Peyer's patch (tissue), 4 donors: Measurements from ENCODE around the gene LSMEM2.

Experiments
- POLR2A ChIP-seq, 2 donors: fragments of 450-650 bp; IDR thresholded peaks; one replicate each; pipeline ENCODE4 v1.5.1; 2017; ENCODE audit warnings: antibody characterized with exemption in 2 of 2, mild to moderate bottlenecking in 2 of 2, moderate library complexity in 2 of 2
- TF ChIP-seq, protein P1 (sequence below), 6 experiments: fragments of 450-650 bp in 4 of 6; fragments of 200-600 bp in 2 of 6; sonication (generic) in 1 of 6; IDR thresholded peaks; one replicate each; pipeline ENCODE4 v1.5.1; 2017 to 2019; ENCODE audit warnings: antibody characterized with exemption in 6 of 6, mild to moderate bottlenecking in 3 of 6, moderate library complexity in 1 of 6

DNA sequence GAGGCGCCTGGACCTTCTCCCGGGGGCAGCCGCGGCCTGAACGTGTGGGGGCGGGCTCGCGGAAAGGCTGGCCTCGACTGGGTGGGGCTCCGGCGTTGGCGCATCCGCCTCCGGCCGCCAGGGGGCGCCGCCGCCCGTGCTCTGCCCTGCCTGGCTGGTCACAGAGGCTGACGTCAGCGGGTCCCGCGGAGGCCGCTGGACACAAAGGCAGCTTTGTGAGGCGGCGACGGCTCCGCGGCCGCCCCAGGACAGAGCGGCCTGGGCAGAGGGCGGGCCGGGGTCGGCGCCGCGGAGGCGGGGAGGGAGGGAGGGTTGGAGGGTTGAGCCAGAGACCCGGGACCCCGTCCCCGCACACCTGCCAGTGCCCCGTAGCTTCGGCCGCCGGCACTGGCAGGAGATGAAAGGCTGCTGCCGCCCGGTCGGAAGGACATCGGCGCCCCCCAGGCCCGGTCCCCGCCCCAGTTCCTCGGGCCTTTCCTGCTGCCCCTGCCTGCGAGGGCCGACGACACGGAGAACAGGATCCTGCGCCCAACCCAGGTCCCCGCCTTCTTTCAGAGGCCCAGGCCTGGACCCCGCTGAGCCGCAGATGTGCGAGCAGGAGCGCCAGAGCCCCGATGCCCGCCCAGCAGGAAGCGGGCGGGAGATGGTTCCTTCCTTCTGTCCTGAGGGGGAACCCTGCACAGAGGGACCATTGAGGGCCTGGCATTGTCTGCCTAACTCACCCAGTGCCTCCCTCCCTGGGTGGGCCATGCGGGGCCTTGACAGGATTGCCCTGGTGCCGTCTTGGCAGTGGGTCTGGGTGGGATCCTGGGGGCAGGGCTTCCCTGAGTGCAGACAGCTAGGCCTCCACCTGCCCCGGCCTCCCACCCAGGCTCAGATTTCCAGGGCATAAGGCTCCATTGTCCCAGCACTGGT lies 18.6 kb upstream of the LSMEM2 start:
- TF ChIP-seq, protein P1, sequence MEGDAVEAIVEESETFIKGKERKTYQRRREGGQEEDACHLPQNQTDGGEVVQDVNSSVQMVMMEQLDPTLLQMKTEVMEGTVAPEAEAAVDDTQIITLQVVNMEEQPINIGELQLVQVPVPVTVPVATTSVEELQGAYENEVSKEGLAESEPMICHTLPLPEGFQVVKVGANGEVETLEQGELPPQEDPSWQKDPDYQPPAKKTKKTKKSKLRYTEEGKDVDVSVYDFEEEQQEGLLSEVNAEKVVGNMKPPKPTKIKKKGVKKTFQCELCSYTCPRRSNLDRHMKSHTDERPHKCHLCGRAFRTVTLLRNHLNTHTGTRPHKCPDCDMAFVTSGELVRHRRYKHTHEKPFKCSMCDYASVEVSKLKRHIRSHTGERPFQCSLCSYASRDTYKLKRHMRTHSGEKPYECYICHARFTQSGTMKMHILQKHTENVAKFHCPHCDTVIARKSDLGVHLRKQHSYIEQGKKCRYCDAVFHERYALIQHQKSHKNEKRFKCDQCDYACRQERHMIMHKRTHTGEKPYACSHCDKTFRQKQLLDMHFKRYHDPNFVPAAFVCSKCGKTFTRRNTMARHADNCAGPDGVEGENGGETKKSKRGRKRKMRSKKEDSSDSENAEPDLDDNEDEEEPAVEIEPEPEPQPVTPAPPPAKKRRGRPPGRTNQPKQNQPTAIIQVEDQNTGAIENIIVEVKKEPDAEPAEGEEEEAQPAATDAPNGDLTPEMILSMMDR (IDR thresholded peaks at IDR 0.05) = peak; percentile 94 to 100 (median 99)
- peak; percentile 25 to 52 for TF ChIP-seq POLR2A (IDR thresholded peaks at IDR 0.05)
